ENCODE measurements around the gene CAPN10.

DNA sequence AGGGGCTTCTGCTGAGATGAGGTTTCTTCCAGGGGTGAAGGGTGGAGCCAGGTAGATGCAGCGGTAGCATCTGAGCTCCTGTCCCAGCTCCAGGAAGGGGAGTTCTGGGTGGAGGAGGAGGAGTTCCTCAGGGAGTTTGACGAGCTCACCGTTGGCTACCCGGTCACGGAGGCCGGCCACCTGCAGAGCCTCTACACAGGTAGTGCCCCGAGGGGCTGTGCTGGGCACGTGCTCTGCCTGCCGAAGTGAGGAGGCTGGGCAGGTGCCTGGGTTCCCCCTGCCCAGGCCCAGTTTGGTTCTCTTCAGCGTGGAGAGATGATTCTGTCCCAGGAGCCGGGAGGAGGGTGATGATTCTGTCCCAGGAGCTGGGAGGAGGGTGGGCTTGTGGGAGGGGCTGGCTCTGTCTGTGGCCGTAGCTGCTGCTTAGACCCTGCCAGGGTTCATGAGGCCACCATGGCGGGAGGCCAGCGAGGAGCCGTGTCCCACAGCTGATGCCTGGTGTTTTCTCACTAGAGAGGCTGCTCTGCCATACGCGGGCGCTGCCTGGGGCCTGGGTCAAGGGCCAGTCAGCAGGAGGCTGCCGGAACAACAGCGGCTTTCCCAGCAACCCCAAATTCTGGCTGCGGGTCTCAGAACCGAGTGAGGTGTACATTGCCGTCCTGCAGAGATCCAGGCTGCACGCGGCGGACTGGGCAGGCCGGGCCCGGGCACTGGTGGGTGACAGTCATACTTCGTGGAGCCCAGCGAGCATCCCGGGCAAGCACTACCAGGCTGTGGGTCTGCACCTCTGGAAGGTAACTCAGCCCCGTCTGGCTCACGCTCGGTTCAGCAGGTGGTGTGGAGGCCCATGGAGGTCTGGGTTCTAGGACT is 8.2 kb downstream of the CAPN10 start:
- TF ChIP-seq, protein P1, sequence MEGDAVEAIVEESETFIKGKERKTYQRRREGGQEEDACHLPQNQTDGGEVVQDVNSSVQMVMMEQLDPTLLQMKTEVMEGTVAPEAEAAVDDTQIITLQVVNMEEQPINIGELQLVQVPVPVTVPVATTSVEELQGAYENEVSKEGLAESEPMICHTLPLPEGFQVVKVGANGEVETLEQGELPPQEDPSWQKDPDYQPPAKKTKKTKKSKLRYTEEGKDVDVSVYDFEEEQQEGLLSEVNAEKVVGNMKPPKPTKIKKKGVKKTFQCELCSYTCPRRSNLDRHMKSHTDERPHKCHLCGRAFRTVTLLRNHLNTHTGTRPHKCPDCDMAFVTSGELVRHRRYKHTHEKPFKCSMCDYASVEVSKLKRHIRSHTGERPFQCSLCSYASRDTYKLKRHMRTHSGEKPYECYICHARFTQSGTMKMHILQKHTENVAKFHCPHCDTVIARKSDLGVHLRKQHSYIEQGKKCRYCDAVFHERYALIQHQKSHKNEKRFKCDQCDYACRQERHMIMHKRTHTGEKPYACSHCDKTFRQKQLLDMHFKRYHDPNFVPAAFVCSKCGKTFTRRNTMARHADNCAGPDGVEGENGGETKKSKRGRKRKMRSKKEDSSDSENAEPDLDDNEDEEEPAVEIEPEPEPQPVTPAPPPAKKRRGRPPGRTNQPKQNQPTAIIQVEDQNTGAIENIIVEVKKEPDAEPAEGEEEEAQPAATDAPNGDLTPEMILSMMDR (IDR thresholded peaks at IDR 0.05; ENCODE audit: insufficient read depth, low read depth, low read length): no peak
- no peak for TF ChIP-seq EZH2 (IDR thresholded peaks at IDR 0.05; ENCODE audit: insufficient read depth, low read length)
